NT2/D1 (cell line): ENCODE results near the gene TMEM247.

Source experiments
- YY1 ChIP-seq: IDR thresholded peaks from 2 replicates; pipeline ENCODE4 v1.6.1; 2011; ENCODE audit not compliant: insufficient read length, insufficient read depth
- ZNF274 ChIP-seq: IDR thresholded peaks from 2 replicates; pipeline ENCODE4 v1.6.1; 2011; ENCODE audit warnings: mild to moderate bottlenecking, low read depth, low read length

GRCh38 chr2:46479265-46479664 lies at the start of gene TMEM247:
- TF ChIP-seq YY1: no peak
- TF ChIP-seq ZNF274: no peak
